A549 (cell line): ENCODE data around the gene GC. TPM values are rescaled to one million over a fixed set of nuclear protein-coding genes. Genes with fewer than 3 reads are reported as not detected.

Experiments
- ATAC-seq, 2 experiments: fragments of 200-7000 bp in 1 of 2; fragments of >200 bp in 1 of 2; cut with Nextera tagmentation in 1 of 2; cut with Tn5 transposase in 1 of 2; 3 replicates each; pipeline versions ENCODE4 v1.8.0 to v1.9.1; 2018 to 2020; ENCODE audit warnings: mild to moderate bottlenecking in 1 of 2, moderate library complexity in 1 of 2
- CTCF ChIA-PET: fragments of 300-600 bp; sonication (Branson Sonifier 250); formaldehyde crosslinking; extraction: SDS; loops from one replicate; lab custom pipeline; 2021; ENCODE audit warnings: antibody characterized with exemption, inconsistent platforms; lab: Yijun Ruan, JAX
- POLR2A ChIA-PET: fragments of 350-600 bp; formaldehyde crosslinking; extraction: SDS; loops from one replicate; lab custom pipeline; 2021; ENCODE audit warnings: antibody characterized with exemption, inconsistent platforms; lab: Yijun Ruan, JAX
- DNase-seq, 2 experiments: peaks; one replicate each; pipeline versions ENCODE4 v3.0.0 to v3.0.0-alpha.2; 2011 to 2016; ENCODE audit warnings: low read depth in 1 of 2, low spot score in 1 of 2
- FAIRE-seq: peaks from 2 replicates; lab custom pipeline; 2011; peaks lifted over from hg19 to GRCh38; lab: Jason Lieb, UNC
- H3K27ac ChIP-seq, 2 experiments: fragments of >200 bp; sonication (Bioruptor Twin); formaldehyde crosslinking; 3 replicates each; pipeline ENCODE4 v1.5.1; 2016 to 2017
- H3K4me1 ChIP-seq: fragments of >200 bp; sonication (Bioruptor Twin); formaldehyde crosslinking; 3 replicates; pipeline ENCODE4 v1.6.1; 2016
- H3K4me2 ChIP-seq: fragments of >200 bp; sonication (Bioruptor Twin); formaldehyde crosslinking; 3 replicates; pipeline ENCODE4 v1.6.1; 2016
- H3K4me3 ChIP-seq: fragments of >200 bp; sonication (Bioruptor Twin); formaldehyde crosslinking; 3 replicates; pipeline ENCODE4 v1.5.1; 2016
- H3K9me3 ChIP-seq: fragments of >200 bp; sonication (Bioruptor Twin); formaldehyde crosslinking; 3 replicates; pipeline ENCODE4 v1.6.1; 2016
- CBX8 ChIP-seq: fragments of 200-600 bp; sonication (generic); IDR thresholded peaks from 2 replicates; pipeline ENCODE4 v1.6.1; 2016
- CHD4 ChIP-seq: fragments of 200-600 bp; sonication (generic); IDR thresholded peaks from 2 replicates; pipeline ENCODE4 v1.6.1; 2016; ENCODE audit warnings: antibody characterized with exemption, mild to moderate bottlenecking, borderline replicate concordance
- FOSL2 ChIP-seq, 2 experiments: fragments of 450-650 bp in 1 of 2; fragments of >200 bp in 1 of 2; sonication (Bioruptor Twin) in 1 of 2; formaldehyde crosslinking; IDR thresholded peaks; 2 replicates each; pipeline versions ENCODE4 v1.5.0 to v1.6.1; 2016 to 2020; ENCODE audit warnings: mild to moderate bottlenecking in 1 of 2, moderate library complexity in 1 of 2
- FOXS1 ChIP-seq: fragments of 250-450 bp; sonication (Bioruptor Pico); IDR thresholded peaks from 2 replicates; pipeline ENCODE4 v1.5.0; 2020; ENCODE audit warnings: mild to moderate bottlenecking, moderate library complexity
- HEYL ChIP-seq: fragments of 250-450 bp; sonication (Bioruptor Pico); IDR thresholded peaks from 2 replicates; pipeline ENCODE4 v1.8.0; 2021; ENCODE audit warnings: mild to moderate bottlenecking, moderate library complexity
- HOXA7 ChIP-seq: fragments of 250-450 bp; sonication (Bioruptor Pico); IDR thresholded peaks from 2 replicates; pipeline ENCODE4 v1.5.0; 2020; ENCODE audit warnings: mild to moderate bottlenecking, moderate library complexity
- HOXB13 ChIP-seq: fragments of 250-450 bp; sonication (Bioruptor Pico); IDR thresholded peaks from 2 replicates; pipeline ENCODE4 v1.5.0; 2020; ENCODE audit warnings: low read depth, mild to moderate bottlenecking, moderate library complexity
- KDM1A ChIP-seq: fragments of 200-600 bp; sonication (generic); IDR thresholded peaks from 2 replicates; pipeline ENCODE4 v1.6.1; 2016; ENCODE audit warnings: low read depth, mild to moderate bottlenecking
- MAFK ChIP-seq: fragments of 450-650 bp; IDR thresholded peaks from 2 replicates; pipeline ENCODE4 v1.6.1; 2014; ENCODE audit not compliant: partially characterized antibody
- MAZ ChIP-seq: fragments of 150-350 bp; IDR thresholded peaks from 2 replicates; pipeline ENCODE4 v1.6.1; 2014; ENCODE audit warnings: antibody characterized with exemption, low read depth, low read length, borderline replicate concordance
- MYC ChIP-seq: IDR thresholded peaks from 2 replicates; pipeline ENCODE4 v1.6.1; 2012; ENCODE audit warnings: mild to moderate bottlenecking, inconsistent platforms, low read length, improper control_type of control experiment, borderline replicate concordance
- NR3C1 ChIP-seq: fragments of >200 bp; sonication (Bioruptor Twin); formaldehyde crosslinking; IDR thresholded peaks from 3 replicates; pipeline ENCODE4 v1.6.1; 2017
- RCOR1 ChIP-seq: fragments of 150-350 bp; IDR thresholded peaks from 2 replicates; pipeline ENCODE4 v1.6.1; 2014; ENCODE audit warnings: antibody characterized with exemption, low read length, low read depth
- RNF2 ChIP-seq: fragments of 200-600 bp; sonication (generic); IDR thresholded peaks from 2 replicates; pipeline ENCODE4 v1.6.1; 2016; ENCODE audit warnings: low read depth, mild to moderate bottlenecking, antibody characterized with exemption, moderate library complexity, borderline replicate concordance
- SMC3 ChIP-seq: fragments of >200 bp; sonication (Bioruptor Twin); formaldehyde crosslinking; IDR thresholded peaks from 3 replicates; pipeline ENCODE4 v1.6.1; 2018; ENCODE audit warnings: inconsistent platforms
- TFCP2L1 ChIP-seq: fragments of 250-450 bp; sonication (Bioruptor Pico); IDR thresholded peaks from 2 replicates; pipeline ENCODE4 v1.5.0; 2021; ENCODE audit warnings: mild to moderate bottlenecking
- ZNF302 ChIP-seq: fragments of 250-450 bp; sonication (Bioruptor Pico); IDR thresholded peaks from 2 replicates; pipeline ENCODE4 v1.9.0; 2021; ENCODE audit warnings: inconsistent platforms, mild to moderate bottlenecking, moderate library complexity
- ZSCAN20 ChIP-seq: fragments of 250-450 bp; sonication (Bioruptor Pico); IDR thresholded peaks from 2 replicates; pipeline ENCODE4 v1.8.0; 2022; ENCODE audit warnings: mild to moderate bottlenecking, moderate library complexity
- WGBS: methylation state at CpG from one replicate; pipeline ENCODE4 v1.1.6; 2017; ENCODE audit errors: missing lambda C conversion rate; 5-methylcytosine and 5-hydroxymethylcytosine counted together
- polyA plus RNA-seq, 4 experiments: library from polyadenylated mRNA; depleted of rRNA in 3 of 4; stranded (reverse); fragments of >200 nt; fragmentation: RNase III in 1 of 4; extraction: RNeasy Plus Mini Kit Qiagen cat#74134 plus additional on column Dnase treatment in 1 of 4; gene quantifications; 2 replicates in 3 of 4; 3 replicates in 1 of 4; pipeline ENCODE4 v1.2.3, GENCODE V29; 2011 to 2017
- TF ChIP-seq, protein P1 (sequence below): fragments of 150-350 bp; IDR thresholded peaks from 2 replicates; pipeline ENCODE4 v1.6.1; 2014; ENCODE audit warnings: low read depth, mild to moderate bottlenecking, low read length
- TF ChIP-seq, protein P2 (sequence below): fragments of >200 bp; sonication (Bioruptor Twin); formaldehyde crosslinking; IDR thresholded peaks from 3 replicates; pipeline ENCODE4 v1.5.1; 2016
- TF ChIP-seq, protein P3 (sequence below): fragments of 200-600 bp; sonication (generic); IDR thresholded peaks from 2 replicates; pipeline ENCODE4 v1.6.1; 2016; ENCODE audit warnings: antibody characterized with exemption, mild to moderate bottlenecking, moderate library complexity
- TF ChIP-seq, protein P4 (sequence below): fragments of >200 bp; sonication (Bioruptor Twin); formaldehyde crosslinking; IDR thresholded peaks from 2 replicates; pipeline ENCODE4 v1.6.1; 2016
- TF ChIP-seq, protein P5 (sequence below): IDR thresholded peaks from 2 replicates; pipeline ENCODE4 v1.6.1; 2012
- TF ChIP-seq, protein P6 (sequence below): fragments of 450-650 bp; IDR thresholded peaks from 2 replicates; pipeline ENCODE4 v1.6.1; 2014; ENCODE audit warnings: antibody characterized with exemption

GC gene
- polyA plus RNA-seq, 2 of the 4 experiments (the other 2 are of a cell fraction) = not detected

DNA sequence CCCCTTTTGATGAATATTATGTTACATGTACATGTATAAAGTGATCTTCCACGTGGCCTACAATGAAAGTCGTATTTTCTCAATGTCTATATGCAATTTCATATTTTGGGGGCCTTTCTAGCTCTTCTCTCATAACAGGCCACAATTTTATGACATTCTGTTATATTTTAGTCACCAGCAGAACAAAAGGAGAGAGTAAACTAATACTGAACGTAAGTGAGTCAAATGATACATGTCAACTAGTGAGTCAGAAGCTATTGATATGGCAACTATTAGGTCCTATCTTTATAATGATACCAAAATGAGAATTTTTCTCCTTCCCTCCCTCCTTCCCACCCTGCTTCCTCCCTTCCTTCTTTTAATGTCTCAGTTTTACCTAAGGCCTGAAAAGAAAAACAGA lies 14.4 kb downstream of the GC start:
- ChIA-PET CTCF (no interaction called here), POLR2A (no interaction called here)
- FAIRE-seq = no peak
- DNase-seq = no peak
- Histone ChIP-seq H3K9me3 (no peaks in the 10 kb centered on the region), H3K27ac (no peak overlapping the region), H3K4me3 (no peak overlapping the region), H3K4me2 (no peak overlapping the region), H3K4me1 (no peaks in the 10 kb centered on the region)
- TF ChIP-seq TFCP2L1 (CRISPR knock-in tag) (no peak), MAZ (no peak), NR3C1 (no peak), MAFK (no peak)
- TF ChIP-seq, protein P1, sequence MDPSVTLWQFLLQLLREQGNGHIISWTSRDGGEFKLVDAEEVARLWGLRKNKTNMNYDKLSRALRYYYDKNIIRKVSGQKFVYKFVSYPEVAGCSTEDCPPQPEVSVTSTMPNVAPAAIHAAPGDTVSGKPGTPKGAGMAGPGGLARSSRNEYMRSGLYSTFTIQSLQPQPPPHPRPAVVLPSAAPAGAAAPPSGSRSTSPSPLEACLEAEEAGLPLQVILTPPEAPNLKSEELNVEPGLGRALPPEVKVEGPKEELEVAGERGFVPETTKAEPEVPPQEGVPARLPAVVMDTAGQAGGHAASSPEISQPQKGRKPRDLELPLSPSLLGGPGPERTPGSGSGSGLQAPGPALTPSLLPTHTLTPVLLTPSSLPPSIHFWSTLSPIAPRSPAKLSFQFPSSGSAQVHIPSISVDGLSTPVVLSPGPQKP = no peak
- 7% methylated on average over 3 of the region's 3 CpGs for WGBS
- ATAC-seq = no peak

DNA sequence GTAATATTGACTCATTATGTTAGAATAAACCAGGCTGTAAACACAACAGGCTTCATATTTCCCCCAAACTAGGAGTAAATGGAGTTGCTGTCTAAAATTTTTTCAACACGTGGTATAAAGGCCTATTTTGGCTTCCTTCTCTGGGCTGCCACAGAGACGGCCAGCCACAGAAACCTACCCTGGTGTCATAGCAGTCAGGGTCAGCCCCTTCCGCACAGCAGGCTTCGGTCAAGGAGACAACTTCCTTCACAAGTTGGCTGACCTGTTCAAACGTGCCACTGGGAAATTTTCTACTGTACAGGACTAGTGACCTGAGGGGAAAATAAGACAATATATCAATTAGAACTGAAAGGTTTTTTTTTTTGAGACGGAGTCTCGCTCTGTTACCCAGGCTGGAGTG lies 15.8 kb downstream of the GC start:
- POLR2A ChIA-PET = no interaction called here
- H3K4me2 ChIP-seq = no peak overlapping the region
- TF ChIP-seq, protein P2, sequence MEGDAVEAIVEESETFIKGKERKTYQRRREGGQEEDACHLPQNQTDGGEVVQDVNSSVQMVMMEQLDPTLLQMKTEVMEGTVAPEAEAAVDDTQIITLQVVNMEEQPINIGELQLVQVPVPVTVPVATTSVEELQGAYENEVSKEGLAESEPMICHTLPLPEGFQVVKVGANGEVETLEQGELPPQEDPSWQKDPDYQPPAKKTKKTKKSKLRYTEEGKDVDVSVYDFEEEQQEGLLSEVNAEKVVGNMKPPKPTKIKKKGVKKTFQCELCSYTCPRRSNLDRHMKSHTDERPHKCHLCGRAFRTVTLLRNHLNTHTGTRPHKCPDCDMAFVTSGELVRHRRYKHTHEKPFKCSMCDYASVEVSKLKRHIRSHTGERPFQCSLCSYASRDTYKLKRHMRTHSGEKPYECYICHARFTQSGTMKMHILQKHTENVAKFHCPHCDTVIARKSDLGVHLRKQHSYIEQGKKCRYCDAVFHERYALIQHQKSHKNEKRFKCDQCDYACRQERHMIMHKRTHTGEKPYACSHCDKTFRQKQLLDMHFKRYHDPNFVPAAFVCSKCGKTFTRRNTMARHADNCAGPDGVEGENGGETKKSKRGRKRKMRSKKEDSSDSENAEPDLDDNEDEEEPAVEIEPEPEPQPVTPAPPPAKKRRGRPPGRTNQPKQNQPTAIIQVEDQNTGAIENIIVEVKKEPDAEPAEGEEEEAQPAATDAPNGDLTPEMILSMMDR = no peak
- TF ChIP-seq CHD4 (no peak), MYC (no peak), TFCP2L1 (CRISPR knock-in tag) (no peak), ZSCAN20 (CRISPR knock-in tag) (no peak), CBX8 (no peak), KDM1A (no peak)
- TF ChIP-seq, protein P3, sequence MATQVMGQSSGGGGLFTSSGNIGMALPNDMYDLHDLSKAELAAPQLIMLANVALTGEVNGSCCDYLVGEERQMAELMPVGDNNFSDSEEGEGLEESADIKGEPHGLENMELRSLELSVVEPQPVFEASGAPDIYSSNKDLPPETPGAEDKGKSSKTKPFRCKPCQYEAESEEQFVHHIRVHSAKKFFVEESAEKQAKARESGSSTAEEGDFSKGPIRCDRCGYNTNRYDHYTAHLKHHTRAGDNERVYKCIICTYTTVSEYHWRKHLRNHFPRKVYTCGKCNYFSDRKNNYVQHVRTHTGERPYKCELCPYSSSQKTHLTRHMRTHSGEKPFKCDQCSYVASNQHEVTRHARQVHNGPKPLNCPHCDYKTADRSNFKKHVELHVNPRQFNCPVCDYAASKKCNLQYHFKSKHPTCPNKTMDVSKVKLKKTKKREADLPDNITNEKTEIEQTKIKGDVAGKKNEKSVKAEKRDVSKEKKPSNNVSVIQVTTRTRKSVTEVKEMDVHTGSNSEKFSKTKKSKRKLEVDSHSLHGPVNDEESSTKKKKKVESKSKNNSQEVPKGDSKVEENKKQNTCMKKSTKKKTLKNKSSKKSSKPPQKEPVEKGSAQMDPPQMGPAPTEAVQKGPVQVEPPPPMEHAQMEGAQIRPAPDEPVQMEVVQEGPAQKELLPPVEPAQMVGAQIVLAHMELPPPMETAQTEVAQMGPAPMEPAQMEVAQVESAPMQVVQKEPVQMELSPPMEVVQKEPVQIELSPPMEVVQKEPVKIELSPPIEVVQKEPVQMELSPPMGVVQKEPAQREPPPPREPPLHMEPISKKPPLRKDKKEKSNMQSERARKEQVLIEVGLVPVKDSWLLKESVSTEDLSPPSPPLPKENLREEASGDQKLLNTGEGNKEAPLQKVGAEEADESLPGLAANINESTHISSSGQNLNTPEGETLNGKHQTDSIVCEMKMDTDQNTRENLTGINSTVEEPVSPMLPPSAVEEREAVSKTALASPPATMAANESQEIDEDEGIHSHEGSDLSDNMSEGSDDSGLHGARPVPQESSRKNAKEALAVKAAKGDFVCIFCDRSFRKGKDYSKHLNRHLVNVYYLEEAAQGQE = no peak
- TF ChIP-seq, protein P4, sequence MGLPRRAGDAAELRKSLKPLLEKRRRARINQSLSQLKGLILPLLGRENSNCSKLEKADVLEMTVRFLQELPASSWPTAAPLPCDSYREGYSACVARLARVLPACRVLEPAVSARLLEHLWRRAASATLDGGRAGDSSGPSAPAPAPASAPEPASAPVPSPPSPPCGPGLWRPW = no peak
- TF ChIP-seq, protein P5, sequence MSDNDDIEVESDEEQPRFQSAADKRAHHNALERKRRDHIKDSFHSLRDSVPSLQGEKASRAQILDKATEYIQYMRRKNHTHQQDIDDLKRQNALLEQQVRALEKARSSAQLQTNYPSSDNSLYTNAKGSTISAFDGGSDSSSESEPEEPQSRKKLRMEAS = no peak
- TF ChIP-seq, all 56 proteins: peak for 0
- no peaks in the 10 kb centered on the region for H3K9me3 ChIP-seq
- no peak overlapping the region for H3K27ac ChIP-seq
- ATAC-seq (no peak), FAIRE-seq (no peak), DNase-seq (no peak)
- CTCF ChIA-PET = no interaction called here
- no peaks in the 10 kb centered on the region for H3K4me1 ChIP-seq
- WGBS = 52% methylated on average over 7 of the region's 7 CpGs
- H3K4me3 ChIP-seq = no peak overlapping the region

DNA sequence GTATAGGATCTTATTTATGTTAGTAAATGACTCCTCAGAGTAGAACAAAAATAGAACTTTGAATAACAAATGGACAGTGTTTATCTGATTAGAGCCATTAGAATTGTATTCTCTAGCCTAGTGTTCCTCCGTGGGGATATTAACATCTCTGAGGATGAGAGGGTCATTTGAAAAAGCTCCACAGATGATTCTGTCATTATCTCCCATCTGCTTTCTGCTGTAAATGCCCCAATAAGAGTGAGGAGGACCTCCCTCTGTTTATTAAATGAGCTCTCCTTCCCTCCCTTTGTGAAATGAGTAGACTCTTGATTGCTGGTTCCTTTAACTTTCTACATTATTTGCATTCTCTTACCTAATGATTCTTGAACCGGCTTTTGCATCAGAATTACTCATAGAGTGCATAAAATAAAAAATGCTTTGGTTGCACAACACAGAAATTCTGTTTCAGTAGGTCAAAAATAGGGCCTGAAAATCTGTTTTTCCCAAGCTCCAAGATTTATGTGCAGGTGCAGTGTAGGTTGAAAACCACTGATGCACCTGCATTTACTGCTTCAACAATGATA lies 18.0 kb downstream of the GC start:
- no peak for FAIRE-seq
- Histone ChIP-seq H3K4me3 (no peak overlapping the region), H3K4me2 (no peak overlapping the region), H3K4me1 (no peaks in the 10 kb centered on the region), H3K9me3 (no peaks in the 10 kb centered on the region), H3K27ac (no peak overlapping the region)
- POLR2A ChIA-PET = no interaction called here
- ATAC-seq = no peak
- WGBS = 2% methylated on average over 2 of the region's 2 CpGs
- CTCF ChIA-PET = no interaction called here
- no peak for DNase-seq
- TF ChIP-seq, protein P6, sequence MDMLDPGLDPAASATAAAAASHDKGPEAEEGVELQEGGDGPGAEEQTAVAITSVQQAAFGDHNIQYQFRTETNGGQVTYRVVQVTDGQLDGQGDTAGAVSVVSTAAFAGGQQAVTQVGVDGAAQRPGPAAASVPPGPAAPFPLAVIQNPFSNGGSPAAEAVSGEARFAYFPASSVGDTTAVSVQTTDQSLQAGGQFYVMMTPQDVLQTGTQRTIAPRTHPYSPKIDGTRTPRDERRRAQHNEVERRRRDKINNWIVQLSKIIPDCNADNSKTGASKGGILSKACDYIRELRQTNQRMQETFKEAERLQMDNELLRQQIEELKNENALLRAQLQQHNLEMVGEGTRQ = no peak
- TF ChIP-seq ZSCAN20 (CRISPR knock-in tag) (no peak), MYC (no peak), HOXB13 (CRISPR knock-in tag) (no peak), SMC3 (no peak), HEYL (no peak), RNF2 (no peak), HOXA7 (CRISPR knock-in tag) (no peak), TFCP2L1 (CRISPR knock-in tag) (no peak), CHD4 (no peak), FOSL2 (IDR thresholded peaks at IDR 0.05) (no peak), FOSL2 (CRISPR knock-in tag; IDR thresholded peaks at IDR 0.05) (no peak), ZNF302 (no peak), RCOR1 (no peak), FOXS1 (no peak)
- TF ChIP-seq, protein P1 = no peak
